NCI-H146 treated with DMSO at 0.1 percent for 48 hours (cell line): ENCODE data around the gene RHOT2.
A peak's percentile ranks its signal among the peaks of the same experiment; 100 is the strongest.
"Not testable (repeated sequence)": the region's sequence is repeated elsewhere in the genome, so short reads cannot be mapped to it uniquely, and the experiment has no call there.

ENCODE experiments used
- DNase-seq: peaks from one replicate; lab custom pipeline; 2025; ENCODE audit not compliant: unreplicated experiment; lab: John Stamatoyannopoulos, UW

The RHOT2 gene

DNA sequence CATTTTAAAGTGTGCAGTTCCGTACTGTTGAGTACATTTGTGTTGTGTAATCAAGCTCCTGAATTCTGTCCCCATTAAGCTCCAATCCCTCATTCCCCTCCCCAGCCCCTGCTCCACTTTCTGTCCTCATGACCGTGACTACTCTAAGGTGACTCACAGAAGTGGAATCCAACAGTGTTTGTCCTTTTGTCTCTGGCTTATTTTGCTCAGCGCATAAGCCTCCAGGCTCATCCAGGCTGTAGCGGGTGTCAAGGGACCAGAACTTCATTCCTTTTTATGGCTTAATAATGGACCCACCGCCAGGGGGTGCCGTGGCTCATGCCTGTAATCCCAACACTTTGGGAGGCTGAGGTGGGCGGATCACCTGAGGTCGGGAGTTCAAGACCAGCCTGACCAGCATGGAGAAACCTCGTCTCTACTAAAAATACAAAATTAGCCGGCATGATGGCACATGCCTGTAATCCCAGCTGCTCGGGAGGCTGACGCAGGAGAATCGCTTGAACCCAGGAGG lies 44.9 kb downstream of the RHOT2 start:
- not testable (repeated sequence) for DNase-seq

DNA sequence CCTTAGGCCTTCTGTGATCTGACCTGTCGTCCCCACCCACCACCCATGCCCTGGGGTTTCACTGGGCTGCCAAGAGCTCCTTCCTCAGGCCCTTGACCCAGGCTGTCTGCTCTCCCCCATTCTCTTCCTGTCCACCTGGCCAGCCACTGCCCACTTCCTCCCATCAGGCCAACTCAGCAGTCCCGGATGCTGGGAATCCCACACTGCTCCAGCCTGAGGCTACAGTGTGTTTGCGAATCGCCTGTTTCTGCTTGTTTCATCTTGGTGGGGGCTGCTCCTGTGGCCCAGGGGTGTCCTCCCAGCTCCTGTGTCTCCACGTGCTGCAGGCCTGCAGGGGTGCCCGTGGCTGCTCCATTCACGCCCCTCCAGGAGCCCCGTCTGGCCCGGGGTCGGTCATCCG lies 46.1 kb downstream of the RHOT2 start:
- no peak for DNase-seq

DNA sequence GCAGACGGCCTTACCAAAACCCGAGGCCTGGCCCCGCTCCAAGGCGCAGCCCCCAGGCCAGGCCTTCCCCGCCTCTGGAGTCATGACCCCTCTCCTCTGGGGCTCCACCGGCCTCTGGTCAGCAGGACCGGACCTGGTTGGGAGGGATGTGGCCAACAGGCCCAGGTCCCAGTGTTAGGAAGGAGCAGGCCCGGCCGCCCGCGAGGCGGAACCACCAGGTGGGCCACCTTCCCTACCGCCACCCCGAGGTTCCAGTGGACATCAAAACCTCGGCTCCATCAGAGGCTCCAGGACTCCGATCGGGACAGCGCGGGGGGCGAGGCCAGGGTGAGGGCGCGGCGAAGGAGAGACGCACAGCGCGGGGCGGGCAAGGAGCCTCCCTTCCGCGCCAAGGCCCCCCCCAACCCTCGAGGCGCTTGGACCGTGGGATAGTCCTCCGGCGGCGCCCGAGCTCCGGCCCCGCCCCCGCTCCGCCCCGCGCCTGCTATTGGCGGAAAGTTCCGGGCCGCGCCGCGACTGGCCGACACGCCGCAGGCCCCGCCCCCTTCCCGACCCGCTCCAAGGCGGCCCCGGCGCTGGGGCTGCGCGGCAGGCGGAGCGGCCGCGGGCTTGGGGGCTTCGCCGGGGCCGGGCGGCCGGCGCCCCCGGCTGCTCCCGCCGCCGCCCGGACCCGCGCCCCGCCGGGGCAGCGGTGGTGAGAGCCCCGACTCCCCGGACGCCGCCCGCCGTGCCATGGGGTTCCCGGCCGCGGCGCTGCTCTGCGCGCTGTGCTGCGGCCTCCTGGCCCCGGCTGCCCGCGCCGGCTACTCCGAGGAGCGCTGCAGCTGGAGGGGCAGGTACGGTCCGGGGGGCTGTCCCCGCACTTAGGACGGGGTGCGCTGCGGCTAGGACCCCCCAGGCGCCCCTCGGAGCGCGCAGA lies 46.9 kb downstream of the RHOT2 start, which contains the start of gene METRN:
Gene METRN (plus strand): TSS at position 561 of the 919 bp plus-strand sequence. CDS start 172 bp downstream, at position 733.
- peak; percentile 64 for DNase-seq

DNA sequence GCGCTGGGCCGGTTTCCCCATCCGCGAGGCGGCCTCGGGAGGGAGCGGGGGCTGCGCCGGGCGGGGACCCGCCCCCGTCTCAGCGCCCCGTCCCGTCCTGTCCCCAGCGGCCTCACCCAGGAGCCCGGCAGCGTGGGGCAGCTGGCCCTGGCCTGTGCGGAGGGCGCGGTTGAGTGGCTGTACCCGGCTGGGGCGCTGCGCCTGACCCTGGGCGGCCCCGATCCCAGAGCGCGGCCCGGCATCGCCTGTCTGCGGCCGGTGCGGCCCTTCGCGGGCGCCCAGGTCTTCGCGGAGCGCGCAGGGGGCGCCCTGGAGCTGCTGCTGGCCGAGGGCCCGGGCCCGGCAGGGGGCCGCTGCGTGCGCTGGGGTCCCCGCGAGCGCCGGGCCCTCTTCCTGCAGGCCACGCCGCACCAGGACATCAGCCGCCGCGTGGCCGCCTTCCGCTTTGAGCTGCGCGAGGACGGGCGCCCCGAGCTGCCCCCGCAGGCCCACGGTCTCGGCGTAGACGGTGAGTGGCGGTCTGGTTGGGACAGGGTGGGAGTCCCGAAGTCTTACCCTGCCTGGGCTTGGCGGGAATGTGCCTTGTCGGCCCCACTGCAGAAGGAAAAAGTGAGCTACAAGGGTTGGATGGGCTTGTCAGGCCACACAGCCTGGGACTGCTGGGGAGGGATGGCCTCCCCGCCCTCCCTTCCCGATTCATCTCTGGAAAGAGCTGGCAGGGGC lies 47.7 kb downstream of the RHOT2 start:
- no peak for DNase-seq

DNA sequence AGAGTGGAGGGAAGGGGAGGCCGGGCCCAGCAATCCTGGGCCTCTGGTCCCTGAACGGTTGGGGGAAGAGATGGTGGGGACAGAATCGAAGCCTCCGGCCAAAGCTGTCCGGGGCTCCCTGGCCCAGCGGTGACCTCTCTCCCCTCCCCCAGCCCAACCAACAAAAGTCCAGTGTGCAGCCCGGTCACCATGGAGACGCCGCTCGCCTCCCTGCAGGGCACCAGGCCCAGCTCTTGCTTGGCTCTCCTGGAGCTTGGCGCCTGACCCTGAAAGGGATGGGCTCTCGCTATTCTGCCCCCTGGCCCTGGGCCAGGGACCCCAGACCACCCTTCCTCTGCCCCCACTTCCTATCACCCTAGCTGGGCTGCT lies 48.3 kb downstream of the RHOT2 start:
- peak; percentile 63 for DNase-seq

DNA sequence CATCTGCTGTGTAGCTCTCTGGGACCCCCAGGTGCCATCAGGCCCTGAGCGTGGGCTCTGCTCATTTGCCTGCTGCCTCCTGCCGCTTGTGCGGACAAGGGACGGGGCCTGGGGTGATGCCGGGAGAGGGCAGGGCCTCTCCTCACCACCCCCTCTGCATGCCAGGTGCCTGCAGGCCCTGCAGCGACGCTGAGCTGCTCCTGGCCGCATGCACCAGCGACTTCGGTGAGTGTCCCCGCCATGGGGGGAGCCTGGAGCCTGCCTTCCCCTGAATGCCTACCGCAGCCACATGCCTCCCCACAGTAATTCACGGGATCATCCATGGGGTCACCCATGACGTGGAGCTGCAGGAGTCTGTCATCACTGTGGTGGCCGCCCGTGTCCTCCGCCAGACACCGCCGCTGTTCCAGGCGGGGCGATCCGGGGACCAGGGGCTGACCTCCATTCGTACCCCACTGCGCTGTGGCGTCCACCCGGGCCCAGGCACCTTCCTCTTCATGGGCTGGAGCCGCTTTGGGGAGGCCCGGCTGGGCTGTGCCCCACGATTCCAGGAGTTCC lies 48.9 kb downstream of the RHOT2 start:
- DNase-seq: no peak

DNA sequence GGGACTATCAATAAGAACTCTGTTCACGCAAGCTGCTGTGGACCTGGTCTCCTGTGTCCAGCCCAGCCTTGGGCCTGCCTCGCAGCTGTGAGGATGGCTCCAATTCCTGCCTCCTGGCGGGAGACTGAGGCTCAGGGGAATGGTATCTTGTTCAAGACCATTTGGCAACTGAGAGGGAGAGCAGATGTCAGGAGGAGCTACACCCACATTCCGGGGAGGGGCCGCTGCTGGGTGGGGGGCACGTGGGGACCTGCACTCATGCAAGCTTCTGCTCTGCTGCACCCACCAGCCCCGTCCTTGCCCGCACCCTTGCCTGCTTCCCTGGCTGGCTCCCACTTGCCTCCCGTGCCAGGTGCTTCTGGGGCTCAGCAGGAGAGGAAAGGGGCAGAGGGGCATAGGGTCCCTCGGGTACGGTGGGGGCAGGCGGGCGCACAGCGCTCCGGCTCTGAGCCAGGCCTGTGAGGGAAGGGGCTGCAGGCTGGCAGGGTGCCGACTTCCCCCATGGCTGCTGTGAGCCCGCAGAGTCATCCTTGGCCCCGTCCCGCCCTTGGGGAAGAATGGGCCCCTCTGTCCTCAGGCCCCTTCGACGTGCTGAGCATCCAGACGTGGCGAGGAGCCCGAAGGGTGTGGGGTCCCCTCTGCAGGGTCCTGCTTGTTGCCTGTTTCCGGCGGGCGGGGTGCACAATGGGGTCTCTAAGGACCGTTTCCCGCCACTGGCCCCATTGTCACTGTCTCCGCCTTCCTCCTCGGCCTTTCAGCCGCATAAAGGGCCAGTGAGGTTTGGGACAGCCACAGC lies 49.7 kb downstream of the RHOT2 start:
- no peak for DNase-seq

DNA sequence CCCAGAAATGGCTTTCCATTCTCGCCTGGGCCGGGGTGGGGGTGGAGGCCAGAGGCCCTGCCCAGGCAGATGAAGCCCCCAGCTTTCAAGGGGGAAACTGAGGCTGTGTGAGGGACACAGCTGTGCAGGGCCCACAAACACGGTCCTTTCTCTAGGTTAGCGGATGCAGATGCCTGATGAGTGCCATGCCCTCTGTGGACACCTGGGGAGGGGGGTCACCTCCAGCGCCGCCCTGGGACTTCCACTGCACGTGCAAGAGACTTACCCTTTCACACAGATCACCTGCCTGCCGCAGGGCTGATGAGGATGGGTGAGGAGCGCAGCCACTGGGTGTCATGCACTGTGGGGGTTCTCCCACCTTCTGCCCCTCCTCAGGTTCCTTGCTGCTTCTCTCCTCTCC lies 50.5 kb downstream of the RHOT2 start:
- no peak for DNase-seq

DNA sequence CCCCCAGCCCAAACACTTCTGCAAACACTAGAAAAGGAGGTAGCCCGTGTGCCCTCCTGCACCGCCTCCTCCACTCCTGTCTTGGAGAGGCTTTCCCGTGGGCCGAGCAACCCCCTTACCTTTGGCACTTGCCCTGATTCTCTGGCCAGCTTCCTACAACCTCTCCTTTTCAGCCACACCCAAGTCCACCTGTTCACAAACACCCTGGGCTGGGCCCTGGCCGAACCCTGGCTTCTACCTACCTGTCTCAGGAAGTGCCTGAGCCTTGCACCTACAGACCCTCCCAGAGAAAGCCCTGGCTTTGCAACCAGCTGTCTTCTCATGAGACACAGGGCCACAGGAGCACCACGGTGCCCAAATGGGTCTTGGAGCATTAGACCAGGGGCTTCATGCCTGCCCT lies 51.0 kb downstream of the RHOT2 start:
- DNase-seq: no peak

DNA sequence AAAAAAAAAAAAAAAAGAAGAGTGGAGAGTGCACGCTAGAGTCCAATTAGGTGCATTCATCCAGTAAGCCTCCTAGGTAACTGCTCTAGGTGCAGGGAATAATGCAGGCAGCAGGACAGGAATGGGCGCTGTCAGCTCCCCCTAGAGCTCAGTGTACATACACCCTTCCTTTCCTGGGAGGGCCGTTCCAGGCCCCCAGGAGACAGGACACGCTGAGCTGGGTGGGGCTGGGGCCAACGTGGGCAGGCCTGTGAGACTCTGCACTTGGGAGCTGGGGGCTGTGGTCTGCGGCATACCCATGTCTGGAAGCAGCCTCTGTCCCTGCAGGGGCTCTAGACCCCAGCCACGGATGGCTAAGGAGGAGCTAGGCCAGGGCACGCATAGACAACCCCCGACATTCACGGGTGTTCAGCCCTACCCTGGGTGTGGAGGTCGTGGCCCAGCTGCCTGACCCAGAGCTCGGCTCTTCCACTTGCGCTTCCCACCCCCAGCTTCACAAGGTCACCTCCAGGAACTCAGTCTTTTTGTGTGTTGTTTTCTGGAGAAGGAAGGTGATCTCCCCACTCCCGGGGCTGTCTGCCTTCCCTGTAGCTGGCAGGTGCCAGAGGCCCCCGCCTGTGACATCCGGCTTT lies 52.0 kb downstream of the RHOT2 start:
- peak; percentile 75 for DNase-seq

DNA sequence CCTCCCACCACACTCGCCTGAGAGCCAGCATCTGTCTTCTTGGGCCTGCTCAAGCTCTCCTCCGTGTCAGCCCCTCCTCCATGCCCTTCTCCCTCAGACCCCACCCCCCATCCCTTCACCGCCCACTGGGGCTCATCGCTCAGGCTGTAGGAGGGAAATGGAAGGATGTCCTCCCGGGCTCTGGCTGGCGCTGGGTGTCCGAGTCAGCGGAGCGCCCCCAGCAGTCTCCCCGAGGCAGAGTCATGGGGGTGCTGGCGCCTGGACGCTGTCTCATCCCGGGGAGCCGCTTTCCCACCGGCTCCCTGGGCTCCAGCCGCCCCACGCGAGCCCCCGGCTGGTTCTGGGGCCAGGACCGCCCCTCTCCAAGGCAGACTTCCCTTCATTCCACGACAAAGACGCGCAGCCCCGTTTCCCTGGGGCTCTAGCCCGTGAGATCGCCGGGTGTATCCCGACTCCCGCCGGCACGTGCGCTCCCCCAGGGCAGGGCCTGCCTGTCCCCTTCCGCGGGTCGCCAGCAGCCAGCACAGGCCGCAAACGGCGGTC lies 52.6 kb downstream of the RHOT2 start:
- DNase-seq: peak; percentile 81

DNA sequence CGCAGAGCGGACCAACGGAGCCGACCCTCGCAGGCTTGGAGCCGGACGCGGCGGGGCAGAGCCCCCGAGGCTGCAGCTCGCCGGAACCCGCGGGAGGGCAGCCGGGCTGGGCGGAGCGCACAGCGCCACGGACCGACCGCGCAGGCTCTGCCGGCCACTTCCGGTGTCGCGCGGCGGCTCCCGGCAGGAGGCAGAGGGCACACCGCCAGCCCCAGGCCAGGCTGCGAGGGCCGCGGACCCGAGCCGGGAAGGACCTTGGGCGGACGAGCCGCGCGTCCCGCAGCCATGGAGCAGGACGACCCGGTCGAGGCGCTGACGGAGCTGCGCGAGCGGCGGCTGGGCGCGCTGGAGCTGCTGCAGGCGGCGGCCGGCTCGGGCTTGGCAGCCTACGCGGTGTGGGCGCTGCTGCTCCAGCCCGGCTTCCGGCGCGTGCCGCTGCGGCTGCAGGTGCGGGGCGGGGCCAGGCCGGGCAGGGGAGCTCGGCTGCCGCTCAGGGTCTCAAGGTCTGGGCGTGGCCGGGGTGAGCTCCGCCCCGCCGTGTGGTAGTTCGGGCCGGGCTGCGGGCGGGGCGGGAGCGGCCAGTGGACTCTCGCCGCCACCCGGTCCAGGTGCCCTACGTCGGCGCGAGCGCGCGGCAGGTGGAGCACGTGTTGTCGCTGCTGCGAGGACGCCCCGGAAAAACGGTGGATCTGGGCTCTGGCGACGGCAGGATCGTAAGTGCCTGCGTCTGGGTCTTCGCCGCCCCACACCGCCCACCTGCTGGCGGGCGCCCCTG lies 53.2 kb downstream of the RHOT2 start, which contains the start of gene ANTKMT:
Gene ANTKMT (plus strand): TSS at position 157 of the 775 bp plus-strand sequence. CDS start 129 bp downstream, at position 286.
- peak; percentile 71 for DNase-seq

DNA sequence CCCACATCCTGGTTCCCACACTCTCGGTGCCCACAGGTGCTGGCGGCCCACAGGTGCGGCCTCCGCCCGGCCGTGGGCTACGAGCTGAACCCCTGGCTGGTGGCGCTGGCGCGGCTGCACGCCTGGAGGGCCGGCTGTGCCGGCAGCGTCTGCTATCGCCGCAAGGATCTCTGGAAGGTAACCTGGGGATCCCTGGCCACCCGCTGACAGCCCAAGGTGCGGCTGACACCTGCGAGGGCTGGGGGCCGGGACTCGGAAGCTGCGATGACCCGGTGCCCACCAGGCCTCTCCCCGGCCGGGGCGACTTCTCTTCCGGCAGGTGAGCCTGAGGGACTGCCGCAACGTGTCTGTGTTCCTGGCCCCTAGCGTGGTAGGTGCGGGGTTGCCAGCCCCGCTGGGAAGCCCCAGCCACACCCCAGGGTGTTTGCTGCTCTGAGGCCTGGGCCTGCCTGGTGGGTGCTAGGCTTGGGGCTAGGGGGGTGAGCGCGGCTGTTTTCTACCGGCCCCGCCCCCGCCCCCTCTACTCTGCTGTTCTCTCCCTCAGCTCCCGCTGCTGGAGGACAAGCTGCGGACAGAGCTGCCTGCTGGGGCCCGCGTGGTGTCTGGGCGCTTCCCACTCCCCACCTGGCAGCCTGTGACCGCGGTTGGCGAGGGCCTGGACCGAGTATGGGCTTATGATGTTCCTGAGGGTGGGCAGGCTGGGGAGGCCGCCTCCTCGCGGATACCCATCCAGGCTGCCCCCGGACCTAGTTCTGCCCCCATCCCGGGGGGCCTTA lies 54.0 kb downstream of the RHOT2 start:
- no peak for DNase-seq

DNA sequence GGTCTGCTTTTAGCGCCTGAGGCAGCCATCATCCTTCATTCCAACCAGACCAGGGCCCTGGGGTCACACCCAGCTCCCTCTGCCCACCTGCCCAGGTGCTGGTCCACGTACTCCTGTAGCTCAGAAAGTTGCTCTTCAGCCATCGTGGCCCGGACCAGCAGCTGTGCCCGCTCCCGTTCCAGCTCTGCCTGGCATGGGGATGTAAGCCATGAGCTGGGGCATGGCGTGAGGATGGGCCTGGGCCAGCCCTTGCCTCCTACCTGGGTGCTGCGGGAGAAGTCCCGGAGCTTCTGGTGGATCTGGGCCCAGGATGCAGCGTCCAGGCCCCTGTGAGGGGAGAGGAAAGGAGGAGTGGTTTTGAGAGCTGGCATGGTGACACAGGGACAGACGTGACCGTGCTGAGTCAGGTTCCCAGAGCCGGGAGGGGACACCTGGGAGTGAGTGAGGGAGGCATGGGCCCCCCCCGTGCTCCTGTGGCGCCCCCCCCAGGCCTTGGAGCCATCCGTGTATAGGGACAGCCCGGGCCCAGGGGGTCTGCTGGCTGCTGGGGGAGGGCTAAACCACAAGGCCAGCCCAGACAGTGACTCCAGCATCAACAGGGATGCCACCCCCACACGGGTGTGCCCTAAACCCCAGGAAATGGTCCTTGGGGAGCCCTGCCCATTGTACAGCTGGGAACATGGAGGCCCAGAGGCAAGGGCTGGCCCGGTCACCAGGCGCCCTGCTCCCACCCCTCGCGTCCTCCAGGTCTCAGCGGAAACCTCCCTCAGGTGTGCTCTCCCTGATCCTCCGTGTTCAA lies 55.1 kb downstream of the RHOT2 start:
- no peak for DNase-seq

DNA sequence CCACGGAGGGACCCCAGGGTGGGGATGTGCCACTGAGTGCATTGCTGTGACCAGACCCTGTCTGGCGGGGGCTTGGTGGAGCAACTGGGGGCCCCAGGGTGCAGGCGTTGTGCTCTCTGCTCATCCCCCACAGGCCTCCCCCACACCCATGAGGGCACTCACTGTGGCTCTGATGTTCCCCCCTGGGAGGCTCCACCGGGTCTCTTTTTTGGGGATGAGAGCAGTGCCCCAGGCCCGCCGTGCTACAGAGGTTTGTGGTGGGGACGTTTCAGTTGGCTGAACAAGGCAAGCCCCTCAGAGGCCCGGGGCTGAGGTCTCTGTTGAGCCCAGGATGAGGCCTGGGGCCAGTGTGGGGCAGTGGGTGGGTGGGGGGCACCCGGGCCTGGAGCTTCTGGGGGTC lies 55.8 kb downstream of the RHOT2 start:
- DNase-seq: no peak
